Tibial nerve (tissue), 3 donors: ENCODE data around the gene GLRA1.

Source experiments
- POLR2A ChIP-seq, 2 donors: fragments of 450-650 bp; IDR thresholded peaks; one replicate each; pipeline ENCODE4 v1.6.1; 2017; ENCODE audit warnings: antibody characterized with exemption in 2 of 2, mild to moderate bottlenecking in 2 of 2, moderate library complexity in 2 of 2
- TF ChIP-seq, protein P1 (sequence below), 5 experiments: fragments of 200-600 bp in 3 of 5; fragments of 450-650 bp in 2 of 5; sonication (generic) in 3 of 5; IDR thresholded peaks; one replicate each; pipeline ENCODE4 v1.5.1; 2016 to 2019; ENCODE audit warnings: antibody characterized with exemption in 5 of 5, mild to moderate bottlenecking in 3 of 5, moderate library complexity in 2 of 5

- TF ChIP-seq, protein P1, sequence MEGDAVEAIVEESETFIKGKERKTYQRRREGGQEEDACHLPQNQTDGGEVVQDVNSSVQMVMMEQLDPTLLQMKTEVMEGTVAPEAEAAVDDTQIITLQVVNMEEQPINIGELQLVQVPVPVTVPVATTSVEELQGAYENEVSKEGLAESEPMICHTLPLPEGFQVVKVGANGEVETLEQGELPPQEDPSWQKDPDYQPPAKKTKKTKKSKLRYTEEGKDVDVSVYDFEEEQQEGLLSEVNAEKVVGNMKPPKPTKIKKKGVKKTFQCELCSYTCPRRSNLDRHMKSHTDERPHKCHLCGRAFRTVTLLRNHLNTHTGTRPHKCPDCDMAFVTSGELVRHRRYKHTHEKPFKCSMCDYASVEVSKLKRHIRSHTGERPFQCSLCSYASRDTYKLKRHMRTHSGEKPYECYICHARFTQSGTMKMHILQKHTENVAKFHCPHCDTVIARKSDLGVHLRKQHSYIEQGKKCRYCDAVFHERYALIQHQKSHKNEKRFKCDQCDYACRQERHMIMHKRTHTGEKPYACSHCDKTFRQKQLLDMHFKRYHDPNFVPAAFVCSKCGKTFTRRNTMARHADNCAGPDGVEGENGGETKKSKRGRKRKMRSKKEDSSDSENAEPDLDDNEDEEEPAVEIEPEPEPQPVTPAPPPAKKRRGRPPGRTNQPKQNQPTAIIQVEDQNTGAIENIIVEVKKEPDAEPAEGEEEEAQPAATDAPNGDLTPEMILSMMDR (IDR thresholded peaks at IDR 0.05): no peak
- TF ChIP-seq POLR2A (IDR thresholded peaks at IDR 0.05): no peak
Observed at GRCh38 chr5:151904909-151905308, 19.7 kb downstream of the GLRA1 start.
